GM12878 (cell line): ENCODE measurements around the gene ACSF2. TPM values are rescaled to one million over a fixed set of nuclear protein-coding genes. Genes with fewer than 3 reads are reported as not detected.

Experiments used
- BCL11A ChIP-seq: IDR thresholded peaks from 2 replicates; pipeline ENCODE4 v1.6.1; 2011; ENCODE audit warnings: low read depth, low read length
- BCLAF1 ChIP-seq: fragments of 450-650 bp; IDR thresholded peaks from 2 replicates; pipeline ENCODE4 v1.6.1; 2017; ENCODE audit warnings: antibody characterized with exemption, mild to moderate bottlenecking, moderate library complexity
- BHLHE40 ChIP-seq, 2 experiments: fragments of 450-650 bp in 1 of 2; IDR thresholded peaks; 2 replicates each; pipeline ENCODE4 v1.6.1; 2011 to 2017; ENCODE audit warnings: low read depth in 2 of 2, borderline replicate concordance in 1 of 2, improper control_type of control experiment in 1 of 2, low read length in 1 of 2, mild to moderate bottlenecking in 1 of 2
- CHD2 ChIP-seq: IDR thresholded peaks from 2 replicates; pipeline ENCODE4 v1.6.1; 2011; ENCODE audit warnings: low read depth, low read length, improper control_type of control experiment, borderline replicate concordance
- CREB1 ChIP-seq: IDR thresholded peaks from 2 replicates; pipeline ENCODE4 v1.6.1; 2012; ENCODE audit warnings: low read depth, mild to moderate bottlenecking, inconsistent platforms
- CREM ChIP-seq: IDR thresholded peaks from 2 replicates; pipeline ENCODE4 v1.6.1; 2014; ENCODE audit warnings: antibody characterized with exemption, low read depth
- EP300 ChIP-seq, 2 experiments: fragments of 150-350 bp in 1 of 2; IDR thresholded peaks; 2 replicates each; pipeline ENCODE4 v1.6.1; 2011 to 2012; ENCODE audit warnings: low read depth in 2 of 2, low read length in 2 of 2, borderline replicate concordance in 1 of 2, improper control_type of control experiment in 1 of 2, inconsistent platforms in 1 of 2; ENCODE audit not compliant: control insufficient read depth in 1 of 2
- ESRRA ChIP-seq: IDR thresholded peaks from 2 replicates; pipeline ENCODE4 v1.6.1; 2012; ENCODE audit warnings: mild to moderate bottlenecking, low read length, improper control_type of control experiment
- EZH2 ChIP-seq: IDR thresholded peaks from 2 replicates; pipeline ENCODE4 v1.6.1; 2012; ENCODE audit warnings: low read depth, mild to moderate bottlenecking, control low read depth, inconsistent platforms, low read length, borderline replicate concordance; ENCODE audit not compliant: control insufficient read depth
- GABPA ChIP-seq: IDR thresholded peaks from 2 replicates; pipeline ENCODE4 v1.6.1; 2014; ENCODE audit warnings: antibody characterized with exemption, low read depth, mild to moderate bottlenecking, inconsistent platforms
- JUNB ChIP-seq: IDR thresholded peaks from 2 replicates; pipeline ENCODE4 v1.6.1; 2016; ENCODE audit warnings: antibody characterized with exemption, mild to moderate bottlenecking
- JUND ChIP-seq: IDR thresholded peaks from 2 replicates; pipeline ENCODE4 v1.6.1; 2012; ENCODE audit warnings: low read depth, mild to moderate bottlenecking, low read length, improper control_type of control experiment, moderate library complexity
- MEF2A ChIP-seq: IDR thresholded peaks from 2 replicates; pipeline ENCODE4 v1.6.1; 2011; ENCODE audit warnings: low read depth, mild to moderate bottlenecking, low read length, moderate library complexity; ENCODE audit not compliant: insufficient read depth
- NBN ChIP-seq: fragments of 450-650 bp; IDR thresholded peaks from 2 replicates; pipeline ENCODE4 v1.6.1; 2016
- NR2F1 ChIP-seq: fragments of 450-650 bp; conservative IDR thresholded peaks from 2 replicates; pipeline ENCODE4 v1.6.1; 2017; ENCODE audit warnings: mild to moderate bottlenecking
- POLR2AphosphoS5 ChIP-seq: IDR thresholded peaks from 2 replicates; pipeline ENCODE4 v1.6.1; 2011; ENCODE audit warnings: mild to moderate bottlenecking, low read length, inconsistent platforms
- RUNX3 ChIP-seq: IDR thresholded peaks from 2 replicates; pipeline ENCODE4 v1.6.1; 2012; ENCODE audit warnings: low read length, inconsistent platforms
- SPI1 ChIP-seq: IDR thresholded peaks from 2 replicates; pipeline ENCODE4 v1.6.1; 2011; ENCODE audit warnings: low read depth, mild to moderate bottlenecking, low read length, moderate library complexity, borderline replicate concordance; ENCODE audit not compliant: insufficient read depth
- SUZ12 ChIP-seq: fragments of 200-600 bp; sonication (generic); IDR thresholded peaks from one replicate; pipeline ENCODE4 v1.6.1; 2018; ENCODE audit warnings: antibody characterized with exemption, mild to moderate bottlenecking; ENCODE audit not compliant: unreplicated experiment
- ZNF274 ChIP-seq: IDR thresholded peaks from one replicate; pipeline ENCODE4 v1.8.0; 2011; ENCODE audit not compliant: insufficient read length, insufficient read depth
- polyA plus RNA-seq, 11 experiments: library from polyadenylated mRNA; depleted of rRNA in 4 of 11; unstranded in 6 of 11; stranded (reverse) in 5 of 11; fragments of >200 nt; fragmentation: Nextera tagmentation in 4 of 11; fragmentation: Illumina TruSeq in 1 of 11; extraction: Ambion mirVana in 4 of 11; extraction: Trizol in 1 of 11; gene quantifications; 1 replicate in 1 of 11; 2 replicates in 10 of 11; pipeline versions ENCODE4 v1.2.1 to v1.2.3, GENCODE V29; 2011 to 2016; ENCODE audit warnings: inconsistent platforms in 2 of 11, missing spikeins in 2 of 11, low read depth in 1 of 11
- total RNA-seq, 4 experiments: library from RNA; depleted of rRNA in 3 of 4; stranded (reverse); fragments of >200 nt in 3 of 4; fragmentation: Illumina TruSeq in 1 of 4; extraction: Trizol in 1 of 4; gene quantifications; 2 replicates each; pipeline versions ENCODE4 v1.2.1 to v1.2.3, GENCODE V29; 2013 to 2021
- TF ChIP-seq, protein P1 (sequence below): fragments of 450-650 bp; IDR thresholded peaks from 2 replicates; pipeline ENCODE4 v1.6.1; 2017; ENCODE audit warnings: low read depth, mild to moderate bottlenecking, moderate library complexity
- TF ChIP-seq, protein P2 (sequence below): IDR thresholded peaks from 2 replicates; pipeline ENCODE4 v1.6.1; 2012; ENCODE audit warnings: improper control_type of control experiment, low read depth, low read length; ENCODE audit not compliant: insufficient replicate concordance

ACSF2 gene
- total and polyA plus RNA-seq, 10 of the 15 experiments (the other 5 are each of a cell fraction or from before 2014, with no cell fraction given): 7.1 to 32.8 (median 16.8) TPM

GRCh38 chr17:50511058-50511457, 85.0 kb downstream of the ACSF2 start (continued):
- peak; percentile 60 for TF ChIP-seq NR2F1
- no peak for TF ChIP-seq NBN
- TF ChIP-seq, protein P1, sequence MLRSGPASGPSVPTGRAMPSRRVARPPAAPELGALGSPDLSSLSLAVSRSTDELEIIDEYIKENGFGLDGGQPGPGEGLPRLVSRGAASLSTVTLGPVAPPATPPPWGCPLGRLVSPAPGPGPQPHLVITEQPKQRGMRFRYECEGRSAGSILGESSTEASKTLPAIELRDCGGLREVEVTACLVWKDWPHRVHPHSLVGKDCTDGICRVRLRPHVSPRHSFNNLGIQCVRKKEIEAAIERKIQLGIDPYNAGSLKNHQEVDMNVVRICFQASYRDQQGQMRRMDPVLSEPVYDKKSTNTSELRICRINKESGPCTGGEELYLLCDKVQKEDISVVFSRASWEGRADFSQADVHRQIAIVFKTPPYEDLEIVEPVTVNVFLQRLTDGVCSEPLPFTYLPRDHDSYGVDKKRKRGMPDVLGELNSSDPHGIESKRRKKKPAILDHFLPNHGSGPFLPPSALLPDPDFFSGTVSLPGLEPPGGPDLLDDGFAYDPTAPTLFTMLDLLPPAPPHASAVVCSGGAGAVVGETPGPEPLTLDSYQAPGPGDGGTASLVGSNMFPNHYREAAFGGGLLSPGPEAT: peak; percentile 50; the same call in 1 of the 2 replicates
- peak in 1 of 2 experiments; percentile 11; a peak in 1 of 4 replicates for TF ChIP-seq EP300 (IDR thresholded peaks at IDR 0.05; ENCODE audit: borderline replicate concordance in 1 of 2, control insufficient read depth in 1 of 2, low read depth in 2 of 2, low read length in 2 of 2)
- TF ChIP-seq BHLHE40 (IDR thresholded peaks at IDR 0.05; ENCODE audit: borderline replicate concordance in 1 of 2, low read depth in 2 of 2, low read length in 1 of 2): peak; percentile 27 to 53; a peak in 1 of 4 replicates
- no peak for TF ChIP-seq GABPA
- no peak for TF ChIP-seq SUZ12
- TF ChIP-seq ESRRA: no peak
- 0 out of 2 replicates have a peak, but pooled peaks have one; percentile 17 for TF ChIP-seq MEF2A
- peak; percentile 63; the same call in 1 of the 2 replicates for TF ChIP-seq BCL11A
- TF ChIP-seq POLR2AphosphoS5: no peak
- peak; percentile 39; the same call in 1 of the 2 replicates for TF ChIP-seq RUNX3
- TF ChIP-seq BCLAF1: no peak
- TF ChIP-seq CREM: peak; percentile 69
- no peak for TF ChIP-seq SPI1
- TF ChIP-seq CHD2: 0 out of 2 replicates have a peak, but pooled peaks have one; percentile 12
- no peak for TF ChIP-seq ZNF274
- peak; percentile 84 for TF ChIP-seq JUNB
- peak; percentile 66; the same call in 1 of the 2 replicates for TF ChIP-seq JUND
- peak; percentile 51 for TF ChIP-seq CREB1
- TF ChIP-seq, protein P2, sequence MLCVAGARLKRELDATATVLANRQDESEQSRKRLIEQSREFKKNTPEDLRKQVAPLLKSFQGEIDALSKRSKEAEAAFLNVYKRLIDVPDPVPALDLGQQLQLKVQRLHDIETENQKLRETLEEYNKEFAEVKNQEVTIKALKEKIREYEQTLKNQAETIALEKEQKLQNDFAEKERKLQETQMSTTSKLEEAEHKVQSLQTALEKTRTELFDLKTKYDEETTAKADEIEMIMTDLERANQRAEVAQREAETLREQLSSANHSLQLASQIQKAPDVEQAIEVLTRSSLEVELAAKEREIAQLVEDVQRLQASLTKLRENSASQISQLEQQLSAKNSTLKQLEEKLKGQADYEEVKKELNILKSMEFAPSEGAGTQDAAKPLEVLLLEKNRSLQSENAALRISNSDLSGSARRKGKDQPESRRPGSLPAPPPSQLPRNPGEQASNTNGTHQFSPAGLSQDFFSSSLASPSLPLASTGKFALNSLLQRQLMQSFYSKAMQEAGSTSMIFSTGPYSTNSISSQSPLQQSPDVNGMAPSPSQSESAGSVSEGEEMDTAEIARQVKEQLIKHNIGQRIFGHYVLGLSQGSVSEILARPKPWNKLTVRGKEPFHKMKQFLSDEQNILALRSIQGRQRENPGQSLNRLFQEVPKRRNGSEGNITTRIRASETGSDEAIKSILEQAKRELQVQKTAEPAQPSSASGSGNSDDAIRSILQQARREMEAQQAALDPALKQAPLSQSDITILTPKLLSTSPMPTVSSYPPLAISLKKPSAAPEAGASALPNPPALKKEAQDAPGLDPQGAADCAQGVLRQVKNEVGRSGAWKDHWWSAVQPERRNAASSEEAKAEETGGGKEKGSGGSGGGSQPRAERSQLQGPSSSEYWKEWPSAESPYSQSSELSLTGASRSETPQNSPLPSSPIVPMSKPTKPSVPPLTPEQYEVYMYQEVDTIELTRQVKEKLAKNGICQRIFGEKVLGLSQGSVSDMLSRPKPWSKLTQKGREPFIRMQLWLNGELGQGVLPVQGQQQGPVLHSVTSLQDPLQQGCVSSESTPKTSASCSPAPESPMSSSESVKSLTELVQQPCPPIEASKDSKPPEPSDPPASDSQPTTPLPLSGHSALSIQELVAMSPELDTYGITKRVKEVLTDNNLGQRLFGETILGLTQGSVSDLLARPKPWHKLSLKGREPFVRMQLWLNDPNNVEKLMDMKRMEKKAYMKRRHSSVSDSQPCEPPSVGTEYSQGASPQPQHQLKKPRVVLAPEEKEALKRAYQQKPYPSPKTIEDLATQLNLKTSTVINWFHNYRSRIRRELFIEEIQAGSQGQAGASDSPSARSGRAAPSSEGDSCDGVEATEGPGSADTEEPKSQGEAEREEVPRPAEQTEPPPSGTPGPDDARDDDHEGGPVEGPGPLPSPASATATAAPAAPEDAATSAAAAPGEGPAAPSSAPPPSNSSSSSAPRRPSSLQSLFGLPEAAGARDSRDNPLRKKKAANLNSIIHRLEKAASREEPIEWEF: no peak
- no peak for TF ChIP-seq EZH2
